Mesodermal cell (in vitro differentiated cells): ENCODE results near the gene APLP1.
"Not testable (repeated sequence)": the region's sequence is repeated elsewhere in the genome, so short reads cannot be mapped to it uniquely, and the experiment has no call there.

ENCODE experiments used
- H3K27ac ChIP-seq: 2 replicates; pipeline ENCODE4 v1.7.0; 2013; ENCODE audit warnings: mild to moderate bottlenecking, low read depth, low read length, moderate library complexity; ENCODE audit not compliant: severe bottlenecking
- H3K36me3 ChIP-seq: 2 replicates; pipeline ENCODE4 v1.7.1; 2013; ENCODE audit warnings: mild to moderate bottlenecking, low read length, moderate library complexity; ENCODE audit not compliant: control insufficient read depth, insufficient read depth
- H3K4me1 ChIP-seq: one replicate; pipeline ENCODE4 v1.7.1; 2013; ENCODE audit warnings: mild to moderate bottlenecking, low read length; ENCODE audit not compliant: insufficient read depth, control insufficient read depth, poor library complexity, severe bottlenecking
- H3K4me3 ChIP-seq: 2 replicates; pipeline ENCODE4 v1.7.0; 2013; ENCODE audit warnings: low read length, control low read depth, mild to moderate bottlenecking; ENCODE audit not compliant: insufficient read depth, poor library complexity, severe bottlenecking; ENCODE audit errors: extremely low read depth
- H3K9me3 ChIP-seq: 2 replicates; pipeline ENCODE4 v1.7.1; 2013; ENCODE audit warnings: mild to moderate bottlenecking, low read length, moderate library complexity; ENCODE audit not compliant: control insufficient read depth
- WGBS, 2 experiments: methylation state at CpG; one replicate each; pipeline ENCODE4 v1.1.5; 2013; ENCODE audit warnings: missing lambda C conversion rate in 2 of 2; ENCODE audit not compliant: insufficient coverage in 2 of 2; 5-methylcytosine and 5-hydroxymethylcytosine counted together

APLP1 gene

DNA sequence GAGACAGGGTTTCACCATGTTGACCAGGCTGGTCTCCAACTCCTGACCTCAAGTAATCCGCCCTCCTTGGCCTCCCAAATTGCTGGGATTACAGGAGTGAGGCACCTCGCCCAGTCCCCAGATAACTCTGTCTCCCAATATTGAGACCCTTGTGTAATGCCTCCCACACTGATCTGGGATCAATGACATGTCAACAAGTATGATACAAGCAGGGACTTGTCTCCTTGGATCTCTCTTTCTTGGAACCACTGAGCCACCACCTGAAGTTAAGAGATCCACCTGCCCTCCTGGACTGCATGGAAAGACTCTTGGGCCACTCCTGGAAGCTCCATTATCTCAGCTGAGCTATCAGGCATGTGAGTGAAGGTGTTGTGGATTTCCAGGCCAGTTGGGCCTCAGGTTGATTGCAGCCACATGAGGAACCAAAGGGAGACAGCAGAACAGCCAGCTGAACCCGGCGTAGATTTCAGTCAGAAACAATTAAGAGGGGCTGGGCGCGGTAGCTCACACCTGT is 16.9 kb downstream of the APLP1 start:
- 97% methylated on average over 4 to 6 of the region's 6 CpGs for WGBS, 2 experiments
- Histone ChIP-seq H3K4me3 (no peak overlapping the region), H3K4me1 (no peaks in the 10 kb centered on the region), H3K27ac (no peak overlapping the region), H3K9me3 (no peaks in the 10 kb centered on the region), H3K36me3 (peaks cover 33% of the 10 kb centered on the region)

DNA sequence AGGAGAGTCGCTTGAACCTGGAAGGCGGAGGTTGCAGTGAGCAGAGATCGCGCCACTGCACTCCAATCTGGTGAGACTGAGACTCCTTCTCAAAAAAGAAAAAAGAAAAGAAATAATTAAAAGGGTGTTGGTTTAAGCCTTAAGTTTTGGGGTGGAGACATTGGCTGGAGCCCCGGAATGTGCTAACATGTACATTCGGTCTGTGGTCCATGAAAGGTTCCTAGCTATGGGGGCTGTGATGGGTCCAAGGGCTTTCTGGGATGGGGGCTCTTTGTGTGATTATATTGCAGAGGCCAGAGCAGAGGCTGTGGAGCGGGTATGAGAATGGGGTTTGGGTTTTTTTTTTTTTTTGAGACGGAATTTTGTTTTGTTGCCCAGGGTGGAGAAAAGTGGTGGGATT is 17.5 kb downstream of the APLP1 start:
- 96 to 100% methylated on average over 3 to 6 of the region's 8 CpGs for WGBS, 2 experiments
- Histone ChIP-seq H3K36me3 (peaks cover 38% of the 10 kb centered on the region), H3K27ac (no peak overlapping the region), H3K4me3 (no peak overlapping the region), H3K4me1 (no peaks in the 10 kb centered on the region), H3K9me3 (no peaks in the 10 kb centered on the region)

DNA sequence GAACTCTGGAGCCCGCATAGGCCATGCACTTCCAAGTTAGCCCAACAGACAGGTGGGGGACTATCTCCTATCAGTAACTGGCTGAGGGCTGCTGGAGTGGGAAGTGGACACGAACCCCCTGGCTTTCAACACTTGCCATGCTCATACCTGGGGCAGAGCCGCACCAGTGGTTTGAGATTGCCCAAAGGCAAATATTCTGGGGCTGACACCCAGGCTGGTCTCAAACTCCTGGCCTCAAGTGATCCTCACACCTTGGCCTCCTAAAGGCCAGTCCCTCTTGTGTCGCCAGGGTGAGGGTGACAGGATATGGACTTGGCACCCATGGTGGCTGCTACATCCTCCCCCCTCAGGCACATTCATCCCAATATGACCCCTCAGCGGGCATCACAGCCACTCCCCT is 18.8 kb downstream of the APLP1 start:
- H3K4me1 ChIP-seq = no peaks in the 10 kb centered on the region
- H3K36me3 ChIP-seq = peaks cover 42% of the 10 kb centered on the region
- WGBS, 2 experiments = 95% methylated on average over 4 of the region's 5 CpGs
- H3K27ac ChIP-seq = no peak overlapping the region
- H3K4me3 ChIP-seq = no peak overlapping the region
- H3K9me3 ChIP-seq = no peaks in the 10 kb centered on the region

DNA sequence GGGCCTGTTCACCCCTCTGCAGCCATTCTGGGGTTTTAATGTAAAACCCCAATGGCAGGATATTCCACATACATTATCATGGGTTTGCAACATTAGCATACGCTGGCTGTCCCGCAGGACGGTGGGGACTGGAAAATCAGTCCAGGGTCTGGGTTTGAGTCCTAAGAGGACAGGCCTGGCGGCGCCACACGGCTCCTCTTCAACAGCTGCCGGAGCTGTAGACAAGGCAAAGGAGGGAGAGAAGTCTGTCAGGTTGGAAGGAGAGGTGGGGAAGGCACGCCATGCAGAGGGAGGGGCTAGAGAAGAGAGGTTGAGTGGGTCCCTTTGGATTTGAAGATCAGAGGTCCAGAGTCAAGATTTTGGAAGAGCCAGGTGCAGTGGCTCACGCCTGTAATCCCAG is 20.0 kb downstream of the APLP1 start:
- Histone ChIP-seq H3K36me3 (peaks cover 42% of the 10 kb centered on the region), H3K27ac (no peak overlapping the region), H3K4me3 (no peak overlapping the region), H3K9me3 (no peaks in the 10 kb centered on the region), H3K4me1 (no peaks in the 10 kb centered on the region)
- 94 to 99% methylated on average over 9 of the region's 9 CpGs for WGBS, 2 experiments

DNA sequence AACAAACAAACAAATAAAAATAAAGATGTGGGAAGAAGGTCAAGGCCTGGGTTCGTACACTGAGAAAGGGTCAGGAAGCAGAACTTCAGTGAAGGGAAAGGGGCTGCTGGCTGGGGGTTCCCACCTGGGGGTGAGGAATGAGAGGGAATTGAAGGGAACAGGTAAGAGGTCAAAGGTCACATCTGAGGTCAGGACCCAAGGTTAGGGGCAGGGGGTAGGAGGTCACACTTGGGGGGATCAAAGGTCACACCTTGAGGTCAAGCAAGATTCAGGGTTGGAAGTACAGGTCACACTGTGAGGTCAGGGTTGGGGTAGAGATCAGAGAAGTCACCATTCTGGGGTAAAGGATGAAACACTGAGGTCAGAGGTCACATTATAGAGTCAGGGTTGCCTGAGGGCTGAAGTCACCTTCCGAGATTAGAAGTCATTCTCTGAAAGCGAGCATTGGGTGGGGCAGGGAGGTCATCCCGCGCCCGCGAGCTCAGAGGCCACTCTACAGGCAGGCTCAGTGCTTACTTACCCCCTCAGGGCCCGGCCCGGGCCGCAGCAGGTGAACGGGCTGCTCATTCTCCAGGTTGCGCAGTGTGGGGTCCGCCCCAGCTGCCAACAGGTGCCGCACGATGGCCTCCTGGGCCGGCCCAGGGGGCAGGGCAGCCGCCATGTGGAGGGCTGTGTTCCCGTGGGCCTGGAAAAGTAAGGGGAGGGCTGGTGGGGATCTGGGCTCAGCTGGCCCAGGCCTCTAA is 21.2 kb downstream of the APLP1 start:
- 96 to 98% methylated on average over 10 to 18 of the region's 18 CpGs for WGBS, 2 experiments
- Histone ChIP-seq H3K4me3 (no peak overlapping the region), H3K9me3 (no peaks in the 10 kb centered on the region), H3K4me1 (no peaks in the 10 kb centered on the region), H3K27ac (no peak overlapping the region), H3K36me3 (peaks cover 53% of the 10 kb centered on the region)

DNA sequence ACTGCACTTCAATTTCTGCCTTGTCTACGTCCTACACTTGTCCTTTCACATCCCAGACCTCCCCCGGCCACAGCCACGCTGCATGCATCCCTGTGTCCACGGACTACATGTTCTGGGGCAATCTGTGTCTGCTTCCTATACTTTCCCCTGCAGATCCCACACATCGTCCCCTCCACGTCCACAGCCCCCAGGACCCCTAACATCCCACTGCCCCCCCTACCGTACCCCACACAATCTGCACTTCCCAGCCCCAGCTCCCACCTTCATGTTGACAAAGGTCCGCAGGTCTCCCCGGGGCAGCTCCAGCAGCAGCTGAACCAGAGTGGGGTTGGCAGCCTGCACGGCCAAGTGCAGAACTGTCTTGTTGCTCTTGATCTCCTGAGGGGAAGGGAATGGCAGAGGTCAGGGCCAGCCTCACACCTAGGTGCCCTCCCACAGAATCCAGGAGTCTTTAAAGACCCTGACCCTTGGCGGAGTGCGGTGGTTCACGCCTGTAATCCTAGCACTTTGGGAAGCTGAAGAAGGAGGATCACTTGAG is 21.8 kb downstream of the APLP1 start:
- Histone ChIP-seq H3K4me3 (no peak overlapping the region), H3K36me3 (peaks cover 59% of the 10 kb centered on the region), H3K4me1 (no peaks in the 10 kb centered on the region), H3K27ac (no peak overlapping the region), H3K9me3 (no peaks in the 10 kb centered on the region)
- WGBS, 2 experiments = 86 to 99% methylated on average over 10 to 12 of the region's 13 CpGs

DNA sequence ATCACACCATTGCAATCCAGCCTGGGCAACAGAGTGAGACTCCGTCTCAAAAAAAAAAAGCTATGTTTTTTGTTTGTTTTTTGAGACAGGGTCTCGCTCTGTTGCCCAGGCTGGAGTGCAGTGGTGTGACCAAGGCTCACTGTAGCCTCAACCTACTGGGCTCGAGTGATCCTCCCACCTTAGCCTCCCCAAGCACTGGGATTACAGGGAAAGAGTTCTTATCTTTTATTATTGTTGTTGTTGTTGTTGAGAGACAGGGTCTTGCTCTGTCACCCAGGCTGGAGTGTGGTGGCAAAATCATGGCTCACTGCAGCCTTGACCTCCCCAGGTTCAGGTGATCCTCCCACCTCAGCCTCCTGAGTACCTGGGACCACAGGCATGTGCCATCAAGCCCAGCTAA is 23.4 kb downstream of the APLP1 start:
- H3K27ac ChIP-seq, H3K9me3 ChIP-seq, H3K4me1 ChIP-seq, H3K4me3 ChIP-seq: not testable (repeated sequence)
- peaks cover 75% of the 10 kb centered on the region for H3K36me3 ChIP-seq
- WGBS, 2 experiments = 90 to 100% methylated on average over 2 to 3 of the region's 3 CpGs

DNA sequence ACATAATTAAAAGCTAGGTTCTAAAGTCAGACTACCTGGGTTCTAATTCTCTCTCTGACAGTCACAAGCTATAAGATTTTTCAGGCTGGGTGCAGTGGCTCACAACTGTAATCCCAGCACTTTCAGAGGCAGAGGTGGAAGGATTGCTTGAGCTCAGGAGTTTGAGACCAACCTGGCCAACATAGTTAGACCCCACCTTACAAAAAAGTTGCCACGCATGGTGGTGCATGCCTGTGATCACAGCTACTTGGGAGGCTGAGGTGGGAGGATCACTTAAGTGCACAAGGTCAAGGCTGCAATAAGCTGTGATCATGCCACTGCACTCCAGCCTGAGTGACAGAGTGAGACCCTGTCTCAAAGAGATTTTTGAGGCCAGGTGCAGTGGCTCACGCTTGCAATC is 26.0 kb downstream of the APLP1 start:
- H3K36me3 ChIP-seq = peaks cover 69% of the 10 kb centered on the region
- H3K27ac ChIP-seq = no peak overlapping the region
- no peaks in the 10 kb centered on the region for H3K9me3 ChIP-seq
- 79 to 100% methylated on average over 1 to 2 of the region's 2 CpGs for WGBS, 2 experiments
- no peaks in the 10 kb centered on the region for H3K4me1 ChIP-seq
- no peak overlapping the region for H3K4me3 ChIP-seq

DNA sequence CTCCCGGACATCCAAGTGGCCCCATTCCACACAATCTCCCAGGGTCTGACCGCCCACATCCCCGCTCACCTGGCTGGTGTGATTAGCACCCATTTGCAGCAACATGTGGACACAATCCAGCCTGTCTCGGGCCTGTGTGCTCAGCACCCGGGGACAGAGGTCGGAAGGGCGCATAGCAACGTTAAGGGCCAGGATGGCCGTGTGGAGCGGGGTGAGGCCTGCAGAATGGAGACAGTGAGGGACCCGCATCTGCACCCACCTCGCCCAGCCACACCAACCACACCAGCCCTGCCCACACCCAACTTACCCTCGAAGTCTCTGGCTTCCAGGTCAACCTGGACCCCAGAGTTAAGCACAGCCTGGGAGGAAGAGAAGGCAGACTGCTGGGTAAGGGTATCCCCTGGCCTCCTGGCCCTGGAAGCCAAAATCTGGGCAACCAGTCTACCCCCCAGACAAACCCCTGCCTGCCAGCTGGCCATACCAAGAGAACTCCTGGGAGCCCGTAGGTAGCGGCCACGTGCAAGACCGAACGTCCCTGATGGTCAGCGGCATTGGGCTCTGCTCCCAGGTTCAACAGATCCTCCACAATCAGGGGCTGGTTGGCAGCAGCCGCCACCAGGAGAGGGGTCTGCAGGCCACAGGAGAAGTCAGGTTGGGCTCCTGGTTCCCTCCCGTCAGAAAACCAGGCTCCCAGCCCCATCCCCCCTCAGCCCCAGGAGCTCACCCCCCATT is 27.7 kb downstream of the APLP1 start:
- Histone ChIP-seq H3K4me1 (peaks cover 6% of the 10 kb centered on the region), H3K4me3 (no peak overlapping the region), H3K36me3 (peaks cover 52% of the 10 kb centered on the region), H3K27ac (no peak overlapping the region), H3K9me3 (no peaks in the 10 kb centered on the region)
- 94 to 97% methylated on average over 15 to 18 of the region's 21 CpGs for WGBS, 2 experiments

DNA sequence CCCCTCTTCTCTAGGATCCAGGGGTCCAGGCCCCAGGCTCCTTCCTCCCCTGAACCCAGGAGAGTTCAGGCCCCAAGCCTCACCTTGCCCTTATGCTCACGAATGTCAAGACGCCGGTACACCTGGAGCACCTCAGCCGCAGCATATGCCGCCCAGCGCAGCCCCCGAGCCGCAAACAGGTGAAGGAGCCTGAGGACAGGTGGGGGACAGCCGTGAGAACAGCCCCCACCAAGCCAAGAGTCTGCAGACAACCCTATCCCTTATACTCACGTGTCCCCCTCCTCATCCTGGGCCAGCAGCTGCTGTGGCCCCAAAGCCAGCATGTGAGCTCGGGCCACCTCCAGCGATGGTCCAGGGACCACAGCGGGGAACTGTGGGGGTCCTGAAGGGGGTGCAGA is 28.3 kb downstream of the APLP1 start:
- H3K36me3 ChIP-seq = peaks cover 51% of the 10 kb centered on the region
- H3K4me3 ChIP-seq = no peak overlapping the region
- WGBS, 2 experiments = 95 to 98% methylated on average over 8 to 11 of the region's 13 CpGs
- peaks cover 11% of the 10 kb centered on the region for H3K4me1 ChIP-seq
- H3K27ac ChIP-seq = no peak overlapping the region
- no peaks in the 10 kb centered on the region for H3K9me3 ChIP-seq
